Kidney (tissue), 14 donors: ENCODE measurements around the gene QSOX2. TPM values are rescaled to one million over a fixed set of nuclear protein-coding genes. Genes with fewer than 3 reads are reported as not detected.

Source experiments
- DNase-seq, 5 donors: peaks; one replicate each; pipeline ENCODE4 v3.0.0-alpha.2; 2013 to 2020
- FAIRE-seq: peaks from 2 replicates; lab custom pipeline; 2012; peaks lifted over from hg19 to GRCh38; lab: Jason Lieb, UNC
- H3K27ac ChIP-seq, 2 donors: one replicate each; pipeline ENCODE4 v1.7.0; 2013; ENCODE audit warnings: low read depth in 2 of 2, low read length in 2 of 2, inconsistent platforms in 1 of 2
- H3K27me3 ChIP-seq: one replicate; pipeline ENCODE4 v1.7.1; 2013; ENCODE audit warnings: low read length, inconsistent platforms; ENCODE audit not compliant: control insufficient read depth, insufficient read depth
- H3K36me3 ChIP-seq, 3 donors: one replicate each; pipeline versions ENCODE4 v1.7.0 to v1.7.1; 2013; ENCODE audit warnings: low read length in 3 of 3, control low read depth in 1 of 3, inconsistent platforms in 1 of 3; ENCODE audit not compliant: insufficient read depth in 3 of 3, control insufficient read depth in 2 of 3
- H3K4me1 ChIP-seq, 3 donors: one replicate each; pipeline versions ENCODE4 v1.7.0 to v1.7.1; 2013; ENCODE audit warnings: low read length in 3 of 3, inconsistent platforms in 1 of 3, low read depth in 1 of 3; ENCODE audit not compliant: control insufficient read depth in 2 of 3, insufficient read depth in 2 of 3
- H3K4me3 ChIP-seq, 3 donors: one replicate each; pipeline versions ENCODE4 v1.7.0 to v1.8.1; 2013; ENCODE audit warnings: low read length in 3 of 3, control low read depth in 1 of 3, inconsistent platforms in 1 of 3
- H3K9ac ChIP-seq, 3 donors: one replicate each; pipeline versions ENCODE4 v1.7.0 to v1.7.1; 2013; ENCODE audit warnings: low read length in 3 of 3, control low read depth in 1 of 3, inconsistent platforms in 1 of 3
- H3K9me3 ChIP-seq, 3 donors: one replicate each; pipeline versions ENCODE4 v1.7.0 to v1.7.1; 2013; ENCODE audit warnings: low read length in 3 of 3, control low read depth in 1 of 3, inconsistent platforms in 1 of 3; ENCODE audit not compliant: control insufficient read depth in 2 of 3, insufficient read depth in 1 of 3
- intact Hi-C: fragments of 100-400 bp; cut with DNase I; formaldehyde crosslinking; loops from one replicate; pipeline ENCODE4 v1.11.1; 2022
- polyA plus RNA-seq: library from polyadenylated mRNA; stranded (reverse); fragments of 350-450 nt; fragmentation: Illumina TruSeq; extraction: RNeasy Lipid Tissue Mini Kit (QIAGEN cat#74804); gene quantifications from one replicate; pipeline ENCODE4 v1.2.3, GENCODE V29; 2014; ENCODE audit warnings: low read depth, low replicate concordance; ENCODE audit not compliant: insufficient read depth
- total RNA-seq: library from RNA; stranded (reverse); fragmentation: NEBNext Ultra II Directional; extraction: Animal tissue kit (Norgen Biotek cat#: 25700); gene quantifications from one replicate; pipeline ENCODE4 v1.2.1, GENCODE V29; 2021
- TF ChIP-seq, protein P1 (sequence below): IDR thresholded peaks from 3 replicates; pipeline ENCODE4 v1.5.1; 2012; ENCODE audit warnings: mild to moderate bottlenecking, moderate library complexity, borderline replicate concordance; ENCODE audit not compliant: insufficient read depth; ENCODE audit errors: extremely low read depth
- donor health status: control.
- donor health status: control.
- donor health status: control.
- donor health status: control.
- donor health status: control.
- donor health status: DM: yes; HTN: yes; CAD: no.
- donor health status: Normal renal cell carcinoma (clear cell type).

QSOX2 gene
- total and polyA plus RNA-seq, 2 donors from 2014 or later: 4.0 to 10.1 TPM

DNA sequence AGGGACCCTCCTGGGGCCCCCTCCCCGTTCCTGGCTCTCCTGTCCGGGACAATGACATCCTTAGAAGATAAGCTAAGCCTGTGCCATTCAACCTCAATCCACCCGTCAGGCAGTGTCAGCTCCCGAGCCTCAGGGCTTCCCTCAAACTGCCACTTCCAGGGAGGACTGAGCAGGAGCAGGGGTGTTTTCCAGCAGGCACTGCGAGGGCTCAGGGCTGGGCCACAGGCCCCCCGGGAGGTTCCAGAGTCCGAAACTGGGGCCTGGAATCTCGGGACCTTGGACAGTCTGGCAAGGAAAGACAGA, 66.9 kb downstream of the QSOX2 start:
- Histone ChIP-seq H3K27me3 (no peaks in the 10 kb centered on the region), H3K4me3 (no peak overlapping the region), H3K4me1 (no peaks in the 10 kb centered on the region), H3K36me3 (no peaks in the 10 kb centered on the region), H3K9ac (no peak overlapping the region), H3K27ac (no peak overlapping the region), H3K9me3 (no peaks in the 10 kb centered on the region)
- TF ChIP-seq, protein P1, sequence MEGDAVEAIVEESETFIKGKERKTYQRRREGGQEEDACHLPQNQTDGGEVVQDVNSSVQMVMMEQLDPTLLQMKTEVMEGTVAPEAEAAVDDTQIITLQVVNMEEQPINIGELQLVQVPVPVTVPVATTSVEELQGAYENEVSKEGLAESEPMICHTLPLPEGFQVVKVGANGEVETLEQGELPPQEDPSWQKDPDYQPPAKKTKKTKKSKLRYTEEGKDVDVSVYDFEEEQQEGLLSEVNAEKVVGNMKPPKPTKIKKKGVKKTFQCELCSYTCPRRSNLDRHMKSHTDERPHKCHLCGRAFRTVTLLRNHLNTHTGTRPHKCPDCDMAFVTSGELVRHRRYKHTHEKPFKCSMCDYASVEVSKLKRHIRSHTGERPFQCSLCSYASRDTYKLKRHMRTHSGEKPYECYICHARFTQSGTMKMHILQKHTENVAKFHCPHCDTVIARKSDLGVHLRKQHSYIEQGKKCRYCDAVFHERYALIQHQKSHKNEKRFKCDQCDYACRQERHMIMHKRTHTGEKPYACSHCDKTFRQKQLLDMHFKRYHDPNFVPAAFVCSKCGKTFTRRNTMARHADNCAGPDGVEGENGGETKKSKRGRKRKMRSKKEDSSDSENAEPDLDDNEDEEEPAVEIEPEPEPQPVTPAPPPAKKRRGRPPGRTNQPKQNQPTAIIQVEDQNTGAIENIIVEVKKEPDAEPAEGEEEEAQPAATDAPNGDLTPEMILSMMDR: no peak
- no peak for FAIRE-seq
- DNase-seq: no peak
- intact Hi-C loops: no loop called here

GRCh38 chr9:136178061-136178772, 67.4 kb downstream of the QSOX2 start:
- intact Hi-C loops: no loop called here
- FAIRE-seq (no peak), DNase-seq (no peak)
- H3K36me3 ChIP-seq: no peaks in the 10 kb centered on the region
- no peak overlapping the region for H3K9ac ChIP-seq
- no peak overlapping the region for H3K27ac ChIP-seq
- H3K4me1 ChIP-seq: no peaks in the 10 kb centered on the region
- TF ChIP-seq, protein P1: no peak
- H3K9me3 ChIP-seq: no peaks in the 10 kb centered on the region
- no peak overlapping the region for H3K4me3 ChIP-seq
- no peaks in the 10 kb centered on the region for H3K27me3 ChIP-seq

GRCh38 chr9:136177224-136177623, 68.4 kb downstream of the QSOX2 start:
- no peaks in the 10 kb centered on the region for H3K36me3 ChIP-seq
- no peaks in the 10 kb centered on the region for H3K27me3 ChIP-seq
- H3K4me3 ChIP-seq: no peak overlapping the region
- intact Hi-C loops: no loop called here
- TF ChIP-seq, protein P1: no peak
- peak in 4 of 5 donors; percentile 71 to 75 (median 74) for DNase-seq
- H3K27ac ChIP-seq: no peak overlapping the region
- no peak for FAIRE-seq
- no peaks in the 10 kb centered on the region for H3K9me3 ChIP-seq
- no peak overlapping the region for H3K9ac ChIP-seq
- no peaks in the 10 kb centered on the region for H3K4me1 ChIP-seq
